ENCODE results near the gene FHOD1. TPM values are rescaled to one million over a fixed set of nuclear protein-coding genes. Genes with fewer than 3 reads are reported as not detected.

Gene FHOD1
- total and polyA plus RNA-seq, 2 donors: 5.6 to 27.8 TPM

- no peak for DNase-seq (ENCODE audit: low read depth in 6 of 9, low spot score in 9 of 9)
- Histone ChIP-seq H3K9me3 (ENCODE audit: control insufficient read depth in 2 of 2, insufficient read depth in 1 of 2, low read length in 1 of 2) (no peaks in the 10 kb centered on the region), H3K27ac (ENCODE audit: low read depth in 1 of 2, low read length in 1 of 2) (no peak overlapping the region), H3K4me1 (ENCODE audit: control insufficient read depth in 2 of 2, insufficient read depth in 2 of 2, low read length in 2 of 2) (no peaks in the 10 kb centered on the region), H3K36me3 (ENCODE audit: control insufficient read depth in 2 of 2, insufficient read depth in 2 of 2, low read length in 1 of 2) (no peaks in the 10 kb centered on the region), H3K27me3 (ENCODE audit: control insufficient read depth in 2 of 2, insufficient read depth in 1 of 2, low read length in 1 of 2) (no peaks in the 10 kb centered on the region), H3K4me3 (ENCODE audit: low read length in 2 of 2) (no peak overlapping the region)
- WGBS: 80% methylated on average over 5 of the region's 5 CpGs
These were observed 31.6 kb downstream of the FHOD1 start for GRCh38 chr16:67215706-67216105.

- WGBS: 94% methylated on average over 8 of the region's 8 CpGs
- H3K4me3 ChIP-seq (ENCODE audit: low read length in 2 of 2): no peak overlapping the region
- no peaks in the 10 kb centered on the region for H3K36me3 ChIP-seq (ENCODE audit: control insufficient read depth in 2 of 2, insufficient read depth in 2 of 2, low read length in 1 of 2)
- H3K27ac ChIP-seq (ENCODE audit: low read depth in 1 of 2, low read length in 1 of 2): no peak overlapping the region
- no peaks in the 10 kb centered on the region for H3K9me3 ChIP-seq (ENCODE audit: control insufficient read depth in 2 of 2, insufficient read depth in 1 of 2, low read length in 1 of 2)
- DNase-seq (ENCODE audit: low read depth in 6 of 9, low spot score in 9 of 9): no peak
- no peaks in the 10 kb centered on the region for H3K27me3 ChIP-seq (ENCODE audit: control insufficient read depth in 2 of 2, insufficient read depth in 1 of 2, low read length in 1 of 2)
- no peaks in the 10 kb centered on the region for H3K4me1 ChIP-seq (ENCODE audit: control insufficient read depth in 2 of 2, insufficient read depth in 2 of 2, low read length in 2 of 2)
These were observed 33.9 kb downstream of the FHOD1 start for GRCh38 chr16:67213197-67214019.

- H3K36me3 ChIP-seq (ENCODE audit: control insufficient read depth in 2 of 2, insufficient read depth in 2 of 2, low read length in 1 of 2): no peaks in the 10 kb centered on the region
- H3K4me3 ChIP-seq (ENCODE audit: low read length in 2 of 2): no peak overlapping the region
- no peak overlapping the region for H3K27ac ChIP-seq (ENCODE audit: low read depth in 1 of 2, low read length in 1 of 2)
- DNase-seq (ENCODE audit: low read depth in 6 of 9, low spot score in 9 of 9): no peak
- no peaks in the 10 kb centered on the region for H3K27me3 ChIP-seq (ENCODE audit: control insufficient read depth in 2 of 2, insufficient read depth in 1 of 2, low read length in 1 of 2)
- H3K9me3 ChIP-seq (ENCODE audit: control insufficient read depth in 2 of 2, insufficient read depth in 1 of 2, low read length in 1 of 2): no peaks in the 10 kb centered on the region
- no peaks in the 10 kb centered on the region for H3K4me1 ChIP-seq (ENCODE audit: control insufficient read depth in 2 of 2, insufficient read depth in 2 of 2, low read length in 2 of 2)
These were observed 34.5 kb downstream of the FHOD1 start for GRCh38 chr16:67212766-67213165.

- peaks cover 0 to under 1% of the 10 kb centered on the region in 2 donors for H3K36me3 ChIP-seq (ENCODE audit: control insufficient read depth in 2 of 2, insufficient read depth in 2 of 2, low read length in 1 of 2)
- no peaks in the 10 kb centered on the region for H3K4me1 ChIP-seq (ENCODE audit: control insufficient read depth in 2 of 2, insufficient read depth in 2 of 2, low read length in 2 of 2)
- no peak overlapping the region for H3K4me3 ChIP-seq (ENCODE audit: low read length in 2 of 2)
- no peaks in the 10 kb centered on the region for H3K27me3 ChIP-seq (ENCODE audit: control insufficient read depth in 2 of 2, insufficient read depth in 1 of 2, low read length in 1 of 2)
- 93% methylated on average over 7 of the region's 7 CpGs for WGBS
- DNase-seq (ENCODE audit: low read depth in 6 of 9, low spot score in 9 of 9): no peak
- no peak overlapping the region for H3K27ac ChIP-seq (ENCODE audit: low read depth in 1 of 2, low read length in 1 of 2)
- no peaks in the 10 kb centered on the region for H3K9me3 ChIP-seq (ENCODE audit: control insufficient read depth in 2 of 2, insufficient read depth in 1 of 2, low read length in 1 of 2)
These were observed 35.6 kb downstream of the FHOD1 start for GRCh38 chr16:67211674-67212073.

- no peak for DNase-seq (ENCODE audit: low read depth in 6 of 9, low spot score in 9 of 9)
- no peaks in the 10 kb centered on the region for H3K27me3 ChIP-seq (ENCODE audit: control insufficient read depth in 2 of 2, insufficient read depth in 1 of 2, low read length in 1 of 2)
- H3K36me3 ChIP-seq (ENCODE audit: control insufficient read depth in 2 of 2, insufficient read depth in 2 of 2, low read length in 1 of 2): peaks cover 0 to 6% of the 10 kb centered on the region in 2 donors
- no peak overlapping the region for H3K27ac ChIP-seq (ENCODE audit: low read depth in 1 of 2, low read length in 1 of 2)
- 97% methylated on average over 25 of the region's 25 CpGs for WGBS
- no peaks in the 10 kb centered on the region for H3K9me3 ChIP-seq (ENCODE audit: control insufficient read depth in 2 of 2, insufficient read depth in 1 of 2, low read length in 1 of 2)
- H3K4me1 ChIP-seq (ENCODE audit: control insufficient read depth in 2 of 2, insufficient read depth in 2 of 2, low read length in 2 of 2): no peaks in the 10 kb centered on the region
- no peak overlapping the region for H3K4me3 ChIP-seq (ENCODE audit: low read length in 2 of 2)
These were observed 37.0 kb downstream of the FHOD1 start for GRCh38 chr16:67210069-67210937.

- DNase-seq (ENCODE audit: low read depth in 6 of 9, low spot score in 9 of 9): no peak
- no peaks in the 10 kb centered on the region for H3K27me3 ChIP-seq (ENCODE audit: control insufficient read depth in 2 of 2, insufficient read depth in 1 of 2, low read length in 1 of 2)
- H3K4me3 ChIP-seq (ENCODE audit: low read length in 2 of 2): no peak overlapping the region
- H3K27ac ChIP-seq (ENCODE audit: low read depth in 1 of 2, low read length in 1 of 2): no peak overlapping the region
- WGBS: 96% methylated on average over 8 of the region's 8 CpGs
- H3K4me1 ChIP-seq (ENCODE audit: control insufficient read depth in 2 of 2, insufficient read depth in 2 of 2, low read length in 2 of 2): no peaks in the 10 kb centered on the region
- H3K36me3 ChIP-seq (ENCODE audit: control insufficient read depth in 2 of 2, insufficient read depth in 2 of 2, low read length in 1 of 2): peaks cover 0 to 6% of the 10 kb centered on the region in 2 donors
- no peaks in the 10 kb centered on the region for H3K9me3 ChIP-seq (ENCODE audit: control insufficient read depth in 2 of 2, insufficient read depth in 1 of 2, low read length in 1 of 2)
These were observed 37.7 kb downstream of the FHOD1 start for GRCh38 chr16:67209565-67209964.

- H3K4me3 ChIP-seq (ENCODE audit: low read length in 2 of 2): no peak overlapping the region
- peaks cover 12% of the 10 kb centered on the region in 2 donors for H3K36me3 ChIP-seq (ENCODE audit: control insufficient read depth in 2 of 2, insufficient read depth in 2 of 2, low read length in 1 of 2)
- no peaks in the 10 kb centered on the region for H3K27me3 ChIP-seq (ENCODE audit: control insufficient read depth in 2 of 2, insufficient read depth in 1 of 2, low read length in 1 of 2)
- no peaks in the 10 kb centered on the region for H3K9me3 ChIP-seq (ENCODE audit: control insufficient read depth in 2 of 2, insufficient read depth in 1 of 2, low read length in 1 of 2)
- no peak overlapping the region for H3K27ac ChIP-seq (ENCODE audit: low read depth in 1 of 2, low read length in 1 of 2)
- 97% methylated on average over 11 of the region's 11 CpGs for WGBS
- H3K4me1 ChIP-seq (ENCODE audit: control insufficient read depth in 2 of 2, insufficient read depth in 2 of 2, low read length in 2 of 2): no peaks in the 10 kb centered on the region
- no peak for DNase-seq (ENCODE audit: low read depth in 6 of 9, low spot score in 9 of 9)
These were observed 39.0 kb downstream of the FHOD1 start for GRCh38 chr16:67208154-67208896.

GRCh38 chr16:67207249-67208091 is 39.8 kb downstream of the FHOD1 start:
- 96% methylated on average over 21 of the region's 21 CpGs for WGBS
- H3K4me1 ChIP-seq (ENCODE audit: control insufficient read depth in 2 of 2, insufficient read depth in 2 of 2, low read length in 2 of 2): no peaks in the 10 kb centered on the region
- no peaks in the 10 kb centered on the region for H3K27me3 ChIP-seq (ENCODE audit: control insufficient read depth in 2 of 2, insufficient read depth in 1 of 2, low read length in 1 of 2)
- H3K9me3 ChIP-seq (ENCODE audit: control insufficient read depth in 2 of 2, insufficient read depth in 1 of 2, low read length in 1 of 2): no peaks in the 10 kb centered on the region
- no peak for DNase-seq (ENCODE audit: low read depth in 6 of 9, low spot score in 9 of 9)
- H3K27ac ChIP-seq (ENCODE audit: low read depth in 1 of 2, low read length in 1 of 2): no peak overlapping the region
- H3K4me3 ChIP-seq (ENCODE audit: low read length in 2 of 2): no peak overlapping the region
- peaks cover 16 to 20% of the 10 kb centered on the region in 2 donors for H3K36me3 ChIP-seq (ENCODE audit: control insufficient read depth in 2 of 2, insufficient read depth in 2 of 2, low read length in 1 of 2)

Measured in thymus (tissue), 11 donors.